ENCODE results near the gene HERC2. TPM values are rescaled to one million over a fixed set of nuclear protein-coding genes. Genes with fewer than 3 reads are reported as not detected.
A peak's percentile ranks its signal among the peaks of the same experiment; 100 is the strongest.
"Not testable (repeated sequence)": the region's sequence is repeated elsewhere in the genome, so short reads cannot be mapped to it uniquely, and the experiment has no call there.

HERC2 gene
- total and polyA plus RNA-seq, 12 donors, result 24.9 to 63.0 (median 52.1) TPM

- Histone ChIP-seq H3K27me3 (no peaks in the 10 kb centered on the region), H3K27ac (no peak overlapping the region), H3K9me3 (replicated peaks in 1 of 3) (no peaks in the 10 kb centered on the region), H3K4me3 (no peak overlapping the region), H3K36me3 (replicated peaks in 1 of 2) (peaks cover 0 to 47% of the 10 kb centered on the region in 2 donors), H3K4me1 (replicated peaks in 1 of 2) (no peaks in the 10 kb centered on the region)
- intact Hi-C loops (cut with DNase I), result no loop called here
- WGBS, 4 donors, result 94 to 98% (median 96%) methylated on average over 6 of the region's 6 CpGs
- TF ChIP-seq CTCF (IDR thresholded peaks at IDR 0.05) (no peak), POLR2A (IDR thresholded peaks at IDR 0.05) (no peak)
- no peak for DNase-seq
These were observed 181.9 kb downstream of the HERC2 start for GRCh38 chr15:28140062-28140461.

DNA sequence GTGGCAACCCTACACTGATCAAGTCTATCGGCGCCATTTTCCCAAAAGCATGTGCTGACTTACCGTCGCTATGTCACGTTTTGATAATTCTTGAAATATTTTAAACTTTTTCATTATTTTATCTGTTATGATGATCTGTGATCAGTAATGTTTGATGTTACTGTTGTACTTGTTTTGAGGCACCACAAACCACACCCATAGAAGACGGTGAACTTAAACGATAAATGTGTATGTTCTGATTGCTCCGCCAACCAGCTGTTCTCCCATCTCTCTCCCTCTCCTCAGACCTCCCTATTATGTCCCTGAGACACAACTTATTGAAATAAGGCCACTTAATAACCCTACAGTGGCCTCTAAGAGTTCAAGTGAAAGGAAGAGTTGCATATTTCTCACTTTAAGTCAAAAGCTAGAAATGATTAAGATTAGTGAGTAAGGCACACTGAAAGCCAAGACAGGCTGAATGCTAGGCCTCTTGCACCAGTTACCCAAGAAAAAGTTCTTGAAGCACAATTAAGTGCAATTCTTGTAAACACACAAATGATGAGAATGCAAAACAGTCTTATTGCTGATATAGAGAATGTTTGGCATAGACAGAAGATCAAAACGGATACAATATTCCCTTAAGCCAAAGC is 184.5 kb downstream of the HERC2 start:
- H3K9me3 ChIP-seq (replicated peaks in 1 of 3); DNase-seq; H3K27me3 ChIP-seq; intact Hi-C loops (cut with DNase I); H3K4me3 ChIP-seq; H3K27ac ChIP-seq: not testable (repeated sequence)
- Histone ChIP-seq H3K4me1 (replicated peaks in 1 of 2) (peaks cover 10 to 14% of the 10 kb centered on the region in 2 donors), H3K36me3 (replicated peaks in 1 of 2) (peaks cover 0 to 23% of the 10 kb centered on the region in 2 donors)
- 84 to 86% (median 85%) methylated on average over 9 of the region's 9 CpGs for WGBS, 4 donors

DNA sequence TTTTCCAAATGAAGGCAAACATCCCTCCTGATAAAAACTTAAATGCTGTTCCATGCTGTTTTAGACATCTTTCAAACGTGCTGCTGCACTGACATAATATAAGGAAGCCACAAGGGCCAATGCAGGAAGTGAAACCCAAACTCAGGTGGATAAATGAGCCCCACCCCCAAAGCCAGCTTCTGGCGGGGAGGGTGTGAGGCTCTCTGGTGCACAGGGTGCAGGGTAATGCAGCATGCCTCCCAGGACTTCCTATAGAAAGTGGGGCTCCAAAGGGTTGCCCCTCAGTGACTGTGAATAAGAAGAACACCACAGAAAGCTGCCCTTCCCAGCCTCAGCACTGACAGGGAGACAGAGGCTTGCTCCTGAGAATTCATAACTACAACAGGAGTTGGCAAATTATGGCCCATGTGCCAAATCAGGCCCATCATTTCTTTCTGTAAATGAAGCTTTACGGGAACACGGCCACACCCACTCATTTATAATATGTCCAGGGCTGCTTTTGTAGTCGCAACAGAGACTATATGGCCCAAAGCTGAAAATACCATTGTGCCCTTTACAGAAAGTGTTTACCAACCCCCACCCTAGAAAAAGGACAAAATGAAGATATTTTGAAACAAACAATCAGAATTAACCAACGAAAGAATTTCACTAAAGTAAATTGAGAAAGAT is 185.6 kb downstream of the HERC2 start:
- H3K27ac ChIP-seq; H3K9me3 ChIP-seq (replicated peaks in 1 of 3); DNase-seq; intact Hi-C loops (cut with DNase I); H3K27me3 ChIP-seq; H3K4me3 ChIP-seq: not testable (repeated sequence)
- WGBS, 4 donors, result 77 to 87% (median 81%) methylated on average over 6 of the region's 6 CpGs
- H3K36me3 ChIP-seq (replicated peaks in 1 of 2), result peaks cover 0 to 21% of the 10 kb centered on the region in 2 donors
- H3K4me1 ChIP-seq (replicated peaks in 1 of 2), result peaks cover 10 to 16% of the 10 kb centered on the region in 2 donors

DNA sequence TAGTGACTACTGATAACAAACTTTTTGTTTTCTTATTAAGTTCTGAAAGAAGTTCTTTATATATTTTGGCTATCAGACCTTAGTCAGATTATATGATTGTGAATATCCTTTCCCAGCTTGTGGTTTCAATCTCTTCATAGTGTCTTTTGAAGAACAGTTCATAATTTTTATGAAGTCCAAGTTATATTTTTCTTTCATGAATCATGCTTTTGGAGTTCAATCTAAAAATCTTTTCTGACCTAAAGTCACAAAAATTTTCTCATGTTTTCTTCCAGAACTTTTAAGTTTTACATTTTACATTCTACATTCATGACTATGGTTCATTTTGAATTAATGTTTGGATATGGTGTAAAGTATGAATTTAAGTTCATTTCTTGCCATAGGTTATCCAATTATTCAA is 188.7 kb downstream of the HERC2 start:
- Histone ChIP-seq H3K27me3 (no peaks in the 10 kb centered on the region), H3K36me3 (replicated peaks in 1 of 2) (peaks cover 0 to 28% of the 10 kb centered on the region in 2 donors), H3K9me3 (replicated peaks in 1 of 3) (no peaks in the 10 kb centered on the region), H3K4me3 (no peak overlapping the region), H3K27ac (peak overlapping the region in 1 of 5 donors; percentile 28), H3K4me1 (replicated peaks in 1 of 2) (peaks cover 10 to 16% of the 10 kb centered on the region in 2 donors)
- DNase-seq, result no peak
- no peak for TF ChIP-seq CTCF (IDR thresholded peaks at IDR 0.05)
- no peak for TF ChIP-seq POLR2A (IDR thresholded peaks at IDR 0.05)
- intact Hi-C loops (cut with DNase I), result no loop called here

GRCh38 chr15:28132524-28133275 is 189.3 kb downstream of the HERC2 start:
- H3K9me3 ChIP-seq (replicated peaks in 1 of 3), result no peaks in the 10 kb centered on the region
- H3K4me1 ChIP-seq (replicated peaks in 1 of 2), result peaks cover 10 to 17% of the 10 kb centered on the region in 2 donors
- TF ChIP-seq CTCF (IDR thresholded peaks at IDR 0.05) (no peak), POLR2A (IDR thresholded peaks at IDR 0.05) (no peak)
- peaks cover 0 to 28% of the 10 kb centered on the region in 2 donors for H3K36me3 ChIP-seq (replicated peaks in 1 of 2)
- WGBS, 4 donors, result 74 to 77% (median 75%) methylated on average over 20 to 21 of the region's 21 CpGs
- H3K27me3 ChIP-seq, result no peaks in the 10 kb centered on the region
- intact Hi-C loops (cut with DNase I), result no loop called here
- peak; percentile 48 to 79 (median 75) for DNase-seq
- no peak overlapping the region for H3K4me3 ChIP-seq
- H3K27ac ChIP-seq, result peak overlapping the region in 2 of 5 donors; percentile 28 to 49
